Measurements from ENCODE around the gene CNTNAP3.
"Not testable (repeated sequence)": the region's sequence is repeated elsewhere in the genome, so short reads cannot be mapped to it uniquely, and the experiment has no call there.

DNA sequence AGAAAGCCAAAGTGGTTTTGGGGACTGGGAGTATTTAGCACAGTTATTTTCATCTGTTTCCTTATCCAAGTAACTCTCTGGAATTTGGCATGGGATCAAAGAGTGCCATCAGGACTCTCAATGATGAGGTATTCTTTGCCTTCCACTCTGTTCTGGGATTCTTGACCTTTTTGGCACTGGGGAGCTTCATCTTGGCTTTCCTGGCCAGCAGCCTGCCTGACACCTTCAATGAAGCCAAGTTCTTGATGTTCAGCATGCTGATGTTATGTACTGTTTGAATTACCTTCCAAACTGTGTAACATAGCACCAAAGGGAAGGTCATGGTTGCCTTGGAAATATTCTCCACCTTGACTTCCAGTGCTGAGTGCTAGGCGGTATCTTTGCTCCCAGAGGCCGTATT lies 248.8 kb downstream of the CNTNAP3 start:
- TF ChIP-seq, protein P1, sequence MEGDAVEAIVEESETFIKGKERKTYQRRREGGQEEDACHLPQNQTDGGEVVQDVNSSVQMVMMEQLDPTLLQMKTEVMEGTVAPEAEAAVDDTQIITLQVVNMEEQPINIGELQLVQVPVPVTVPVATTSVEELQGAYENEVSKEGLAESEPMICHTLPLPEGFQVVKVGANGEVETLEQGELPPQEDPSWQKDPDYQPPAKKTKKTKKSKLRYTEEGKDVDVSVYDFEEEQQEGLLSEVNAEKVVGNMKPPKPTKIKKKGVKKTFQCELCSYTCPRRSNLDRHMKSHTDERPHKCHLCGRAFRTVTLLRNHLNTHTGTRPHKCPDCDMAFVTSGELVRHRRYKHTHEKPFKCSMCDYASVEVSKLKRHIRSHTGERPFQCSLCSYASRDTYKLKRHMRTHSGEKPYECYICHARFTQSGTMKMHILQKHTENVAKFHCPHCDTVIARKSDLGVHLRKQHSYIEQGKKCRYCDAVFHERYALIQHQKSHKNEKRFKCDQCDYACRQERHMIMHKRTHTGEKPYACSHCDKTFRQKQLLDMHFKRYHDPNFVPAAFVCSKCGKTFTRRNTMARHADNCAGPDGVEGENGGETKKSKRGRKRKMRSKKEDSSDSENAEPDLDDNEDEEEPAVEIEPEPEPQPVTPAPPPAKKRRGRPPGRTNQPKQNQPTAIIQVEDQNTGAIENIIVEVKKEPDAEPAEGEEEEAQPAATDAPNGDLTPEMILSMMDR (IDR thresholded peaks at IDR 0.05) = not testable (repeated sequence)
- TF ChIP-seq POLR2A (IDR thresholded peaks at IDR 0.05) = not testable (repeated sequence)
